Measurements from ENCODE around the gene TOP3A. TPM values are rescaled to one million over a fixed set of nuclear protein-coding genes. Genes with fewer than 3 reads are reported as not detected.

The TOP3A gene
- total and polyA plus RNA-seq, 2 of the 4 experiments (the other 2 are of a cell fraction), result 13.4 to 21.3 TPM

- H3K9ac ChIP-seq (ENCODE audit: low read depth, low read length), result no peak overlapping the region
- intact Hi-C loops (cut with micrococcal nuclease), result no loop called here
- H2AK9ac ChIP-seq (replicated peaks; ENCODE audit: low read depth, low read length, poor library complexity), result peak overlapping the region; percentile 25
- no peak overlapping the region for H3K14ac ChIP-seq (replicated peaks; ENCODE audit: low read depth, low read length)
- ChIA-PET CTCF (no interaction called here), POLR2A (ENCODE audit: unreplicated experiment) (no interaction called here)
- H4K91ac ChIP-seq (ENCODE audit: insufficient read depth, low read depth, low read length), result no peak overlapping the region; the same call in 1 of the 2 replicates
- dilution Hi-C loops (cut with HindIII; ENCODE audit: low sequenced_read_pairs, unreplicated experiment), result no loop called here
- BruUV-seq (replicated peaks), result no TSS peak
- 89% methylated on average over 7 of the region's 18 CpGs; no CpG with 5 or more reads in 1 of the 2 experiments for WGBS, 2 experiments (ENCODE audit: extremely low coverage in 2 of 2, insufficient read length in 1 of 2)
- H3K23ac ChIP-seq (ENCODE audit: low read depth, low read length), result no peak overlapping the region
- H3K79me1 ChIP-seq (ENCODE audit: low read depth in 1 of 2, low read length in 2 of 2), result peaks cover 0 to 23% of the 10 kb centered on the region in 2 experiments; a peak in 3 of 4 replicates
- no peaks in the 10 kb centered on the region for H3K27me3 ChIP-seq (ENCODE audit: control insufficient read depth, insufficient read depth, low read length)
- no peak overlapping the region for H3K4me2 ChIP-seq (ENCODE audit: low read depth, low read length)
- H3K36me3 ChIP-seq (ENCODE audit: control insufficient read depth, insufficient read depth, low read length), result peaks cover 73% of the 10 kb centered on the region
- H2BK15ac ChIP-seq (ENCODE audit: low read depth, low read length), result no peak overlapping the region
- H3K9me1 ChIP-seq (ENCODE audit: insufficient read depth, low read length), result no peaks in the 10 kb centered on the region
- H4K5ac ChIP-seq (ENCODE audit: low read depth, low read length), result no peak overlapping the region
- 0 out of 2 replicates have a peak overlapping the region, but pooled peaks have one; percentile 1 for H2BK120ac ChIP-seq (ENCODE audit: low read depth, low read length)
- DNase-seq, result no peak
- in situ Hi-C loops (cut with MboI; ENCODE audit: low sequenced_read_pairs), result no loop called here
- no peak overlapping the region for H3K4me3 ChIP-seq (ENCODE audit: insufficient read depth, low read depth, low read length)
- ATAC-seq (ENCODE audit: low read depth), result no peak
- H3K4ac ChIP-seq (ENCODE audit: low read depth, low read length), result no peak overlapping the region
- peaks cover 13% of the 10 kb centered on the region; the same call in 1 of the 2 replicates for H4K20me1 ChIP-seq (ENCODE audit: insufficient read depth, low read length)
- no peaks in the 10 kb centered on the region for H3K9me3 ChIP-seq (ENCODE audit: control insufficient read depth, insufficient read depth, low read length)
- H2AK5ac ChIP-seq (ENCODE audit: low read depth, low read length), result 0 out of 2 replicates have a peak overlapping the region, but pooled peaks have one; percentile 31
- no peak overlapping the region for H2AFZ ChIP-seq (replicated peaks; ENCODE audit: low read length, poor library complexity)
- no peak overlapping the region for H2BK20ac ChIP-seq (ENCODE audit: low read depth, low read length)
- H2BK5ac ChIP-seq (ENCODE audit: low read depth, low read length, poor library complexity, severe bottlenecking), result peak overlapping the region; percentile 69
- no peak overlapping the region for H3K18ac ChIP-seq (ENCODE audit: low read depth, low read length)
- no peak overlapping the region for H3K27ac ChIP-seq (ENCODE audit: insufficient read depth, low read length)
- TF ChIP-seq RFX5 (IDR thresholded peaks at IDR 0.05; ENCODE audit: low read depth, low read length) (no peak), RCOR1 (IDR thresholded peaks at IDR 0.05; ENCODE audit: insufficient replicate concordance, low read length) (no peak), ELK1 (IDR thresholded peaks at IDR 0.05; ENCODE audit: borderline replicate concordance, low read depth, low read length) (no peak), RAD21 (IDR thresholded peaks at IDR 0.05; ENCODE audit: low read length) (no peak), CHD1 (IDR thresholded peaks at IDR 0.05; ENCODE audit: low read depth, low read length) (no peak), SMC3 (IDR thresholded peaks at IDR 0.05; ENCODE audit: low read depth, low read length) (no peak), CEBPB (IDR thresholded peaks at IDR 0.05; ENCODE audit: low read depth, low read length) (no peak), CTCF (conservative IDR thresholded peaks at IDR 0.05; ENCODE audit: low read depth, low read length) (no peak), USF2 (IDR thresholded peaks at IDR 0.05; ENCODE audit: low read depth, low read length) (no peak), POLR2A (IDR thresholded peaks at IDR 0.05; ENCODE audit: low read depth, low read length) (no peak)
- peaks cover 5% of the 10 kb centered on the region for H3K4me1 ChIP-seq (ENCODE audit: control insufficient read depth, insufficient read depth, low read length)
- no peak overlapping the region for H3K56ac ChIP-seq (ENCODE audit: extremely low read depth, insufficient read depth, low read length)
- no peak overlapping the region for H4K8ac ChIP-seq (ENCODE audit: low read depth in 2 of 2, low read length in 2 of 2)
Measured at GRCh38 chr17:18236494-18236893, 78.3 kb downstream of the TOP3A start.

Data from IMR-90 (cell line).